PC-9 (cell line): ENCODE results near the gene HOXC6. TPM values are rescaled to one million over a fixed set of nuclear protein-coding genes. Genes with fewer than 3 reads are reported as not detected.

Experiments used
- BruUV-seq: library from RNA; stranded (reverse); fragments of 400-500 nt; replicated peaks from 2 replicates; lab custom pipeline; 2021; lab: Mats Ljungman, UMichigan
- CTCF ChIA-PET: fragments of 300-600 bp; sonication (Branson Sonifier 250); formaldehyde crosslinking; loops from one replicate; lab custom pipeline; 2022; ENCODE audit warnings: antibody characterized with exemption; lab: Charles Lee
- POLR2A ChIA-PET: fragments of 300-600 bp; sonication (Branson Sonifier 250); formaldehyde crosslinking; loops from one replicate; lab custom pipeline; 2022; ENCODE audit warnings: antibody characterized with exemption; ENCODE audit not compliant: unreplicated experiment; lab: Charles Lee
- DNase-seq, 2 experiments: peaks; one replicate each; pipeline versions ENCODE4 v3.0.0 to v3.0.0-alpha.2; 2015 to 2022; ENCODE audit warnings: mixed read lengths in 1 of 2
- H2AFZ ChIP-seq: fragments of 200-600 bp; sonication (generic); 2 replicates; pipeline ENCODE4 v1.8.1; 2017; ENCODE audit warnings: antibody characterized with exemption
- H3F3A ChIP-seq: fragments of 200-600 bp; sonication (generic); 2 replicates; pipeline ENCODE4 v1.8.1; 2017; ENCODE audit warnings: antibody characterized with exemption, mild to moderate bottlenecking, low read depth; ENCODE audit not compliant: insufficient read depth
- H3K27ac ChIP-seq: fragments of 200-600 bp; sonication (generic); 2 replicates; pipeline ENCODE4 v1.6.1; 2016; ENCODE audit warnings: mixed run types
- H3K27me3 ChIP-seq: fragments of 200-600 bp; sonication (generic); 2 replicates; pipeline ENCODE4 v1.6.1; 2016; ENCODE audit warnings: low read depth, mixed run types; ENCODE audit not compliant: insufficient read depth
- H3K36me3 ChIP-seq: fragments of 200-600 bp; sonication (generic); 2 replicates; pipeline ENCODE4 v1.6.1; 2016; ENCODE audit warnings: low read depth, mixed run types
- H3K4me1 ChIP-seq: fragments of 200-600 bp; sonication (generic); replicated peaks from 2 replicates; pipeline ENCODE4 v1.6.1; 2016; ENCODE audit warnings: mixed run types; ENCODE audit not compliant: insufficient read depth
- H3K4me2 ChIP-seq: fragments of 200-600 bp; sonication (generic); 2 replicates; pipeline ENCODE4 v1.6.1; 2017; ENCODE audit warnings: mixed run types
- H3K4me3 ChIP-seq: fragments of 200-600 bp; sonication (generic); 2 replicates; pipeline ENCODE4 v1.6.1; 2016; ENCODE audit warnings: mixed run types
- H3K79me2 ChIP-seq: fragments of 200-600 bp; sonication (generic); 2 replicates; pipeline ENCODE4 v1.6.1; 2017; ENCODE audit warnings: low read depth, mixed run types
- H3K9me2 ChIP-seq: fragments of 200-600 bp; sonication (generic); 2 replicates; pipeline ENCODE4 v1.8.1; 2017; ENCODE audit warnings: mild to moderate bottlenecking; ENCODE audit not compliant: insufficient read depth
- H3K9me3 ChIP-seq: fragments of 200-600 bp; sonication (generic); 2 replicates; pipeline ENCODE4 v1.8.1; 2016; ENCODE audit warnings: low read depth; ENCODE audit not compliant: insufficient read depth
- H4K20me1 ChIP-seq: fragments of 200-600 bp; sonication (generic); 2 replicates; pipeline ENCODE4 v1.8.1; 2017; ENCODE audit not compliant: insufficient read depth
- CTCF ChIP-seq: fragments of 200-600 bp; sonication (generic); conservative IDR thresholded peaks from 2 replicates; pipeline ENCODE4 v1.6.1; 2017; ENCODE audit warnings: mixed run types, antibody characterized with exemption, mild to moderate bottlenecking, moderate library complexity
- EZH2 ChIP-seq: fragments of 200-600 bp; sonication (generic); IDR thresholded peaks from 2 replicates; pipeline ENCODE4 v1.8.0; 2017; ENCODE audit warnings: antibody characterized with exemption, low read depth
- intact Hi-C: fragments of 100-400 bp; cut with micrococcal nuclease; formaldehyde crosslinking; loops from one replicate; pipeline ENCODE4 v1.10.0; 2022; ENCODE audit not compliant: unreplicated experiment
- total RNA-seq: library from RNA; stranded (reverse); gene quantifications from 2 replicates; pipeline ENCODE4 v1.2.3, GENCODE V29; 2021

Gene HOXC6
- total RNA-seq, 1 experiment from 2014 or later, result 4.1 TPM

DNA sequence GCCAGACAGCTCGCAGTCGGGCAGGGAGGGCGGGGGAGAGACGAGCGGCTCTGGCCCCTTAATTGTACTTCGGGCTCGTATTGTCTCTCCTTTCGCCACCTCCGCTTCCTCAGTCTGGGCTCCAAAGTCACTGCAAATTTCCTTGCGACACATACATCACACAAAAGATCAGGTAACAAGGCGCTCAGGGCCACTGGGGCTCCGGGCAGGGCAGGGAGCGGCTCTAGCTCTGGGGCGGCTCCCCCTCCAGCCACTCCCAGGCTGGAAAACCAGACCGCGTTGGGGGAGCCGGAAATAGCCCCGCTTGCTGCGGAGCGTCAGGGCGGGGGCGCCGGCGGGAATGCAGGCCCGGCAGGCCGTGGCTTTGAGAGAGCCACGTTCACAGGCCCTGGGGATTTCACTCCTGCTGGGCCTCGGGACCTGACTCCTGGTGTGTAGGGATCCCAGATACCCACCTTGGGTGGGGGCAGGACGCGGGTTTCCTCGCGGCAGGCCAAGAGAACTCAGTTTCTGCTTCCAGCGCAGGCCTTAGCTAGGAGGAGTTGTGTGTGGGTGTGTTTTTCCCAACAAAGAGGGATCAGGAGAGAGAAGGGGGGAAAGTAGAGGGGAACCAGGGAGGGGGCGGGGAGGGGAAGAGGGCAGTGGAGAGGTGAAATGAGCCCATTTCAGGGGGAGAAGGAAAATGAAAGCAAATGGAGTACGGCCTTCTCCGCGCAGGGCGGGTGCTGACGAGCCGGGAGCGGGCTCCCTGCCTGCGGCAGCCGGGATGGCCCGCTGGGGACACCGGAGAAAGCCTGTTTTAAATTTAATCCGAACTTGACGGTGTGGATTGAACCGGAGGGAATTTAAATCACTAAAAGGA is 32.6 kb upstream of the HOXC6 start:
- no peaks in the 10 kb centered on the region for H3K9me3 ChIP-seq
- peak overlapping the region; percentile 89 for H3K27ac ChIP-seq
- H3K36me3 ChIP-seq, result no peaks in the 10 kb centered on the region
- TF ChIP-seq CTCF (no peak), EZH2 (no peak)
- intact Hi-C loops, result no loop called here
- POLR2A ChIA-PET, result interaction anchor here (0.5 to 0.7 kb wide), 7 partner anchors 22 to 390 kb away, joined by 3 to 44 read pairs (median 6); partner anchors contain the start of gene SMUG1
- CTCF ChIA-PET, result interaction anchor here (0.6 to 1.2 kb wide), 6 partner anchors 22 to 375 kb away, joined by 3 to 20 read pairs (median 4); no protein-coding TSS in a partner anchor
- no peaks in the 10 kb centered on the region for H4K20me1 ChIP-seq
- H3K79me2 ChIP-seq, result peaks cover 12% of the 10 kb centered on the region; the same call in 1 of the 2 replicates
- peaks cover 14% of the 10 kb centered on the region; the same call in 1 of the 2 replicates for H3F3A ChIP-seq
- H3K4me2 ChIP-seq, result peak overlapping the region; percentile 79
- H3K4me3 ChIP-seq, result peak overlapping the region; percentile 86
- peaks cover 19% of the 10 kb centered on the region; the same call in 1 of the 2 replicates for H3K4me1 ChIP-seq
- BruUV-seq, result no TSS peak
- peak overlapping the region; percentile 98 for H2AFZ ChIP-seq
- peak; percentile 91 for DNase-seq
- H3K27me3 ChIP-seq, result no peaks in the 10 kb centered on the region
- no peaks in the 10 kb centered on the region for H3K9me2 ChIP-seq

- Histone ChIP-seq H3K27me3 (no peaks in the 10 kb centered on the region), H3K36me3 (no peaks in the 10 kb centered on the region), H2AFZ (peak overlapping the region; percentile 98), H3K27ac (peak overlapping the region; percentile 89), H3K9me2 (no peaks in the 10 kb centered on the region), H3K4me1 (peaks cover 19% of the 10 kb centered on the region; the same call in 1 of the 2 replicates), H3K9me3 (no peaks in the 10 kb centered on the region), H4K20me1 (no peaks in the 10 kb centered on the region), H3K4me2 (peak overlapping the region; percentile 79), H3K79me2 (peaks cover 12% of the 10 kb centered on the region; the same call in 1 of the 2 replicates), H3K4me3 (peak overlapping the region; percentile 86), H3F3A (peaks cover 14% of the 10 kb centered on the region; the same call in 1 of the 2 replicates)
- CTCF ChIA-PET, result interaction anchor here (0.6 to 1.2 kb wide), 3 partner anchors 231 to 374 kb away, joined by 3 read pairs; no protein-coding TSS in a partner anchor
- DNase-seq, result no peak
- TF ChIP-seq EZH2, result no peak
- TF ChIP-seq CTCF, result no peak
- POLR2A ChIA-PET, result no interaction called here
- BruUV-seq, result TSS peak; percentile 82
- intact Hi-C loops, result no loop called here
Measured at GRCh38 chr12:53996240-53997203, 31.7 kb upstream of the HOXC6 start.
